ENCODE measurements around the gene SMIM23.

- TF ChIP-seq SUZ12 (IDR thresholded peaks at IDR 0.05) (no peak), SP1 (IDR thresholded peaks at IDR 0.05) (no peak), FOXK2 (IDR thresholded peaks at IDR 0.05) (no peak), BHLHE40 (IDR thresholded peaks at IDR 0.05; ENCODE audit: borderline replicate concordance) (no peak), NFRKB (IDR thresholded peaks at IDR 0.05) (no peak), FOXA1 (IDR thresholded peaks at IDR 0.05) (no peak), ELF4 (IDR thresholded peaks at IDR 0.05) (no peak), ARNT (IDR thresholded peaks at IDR 0.05) (no peak), ZNF384 (IDR thresholded peaks at IDR 0.05) (no peak)
- TF ChIP-seq, protein P1, sequence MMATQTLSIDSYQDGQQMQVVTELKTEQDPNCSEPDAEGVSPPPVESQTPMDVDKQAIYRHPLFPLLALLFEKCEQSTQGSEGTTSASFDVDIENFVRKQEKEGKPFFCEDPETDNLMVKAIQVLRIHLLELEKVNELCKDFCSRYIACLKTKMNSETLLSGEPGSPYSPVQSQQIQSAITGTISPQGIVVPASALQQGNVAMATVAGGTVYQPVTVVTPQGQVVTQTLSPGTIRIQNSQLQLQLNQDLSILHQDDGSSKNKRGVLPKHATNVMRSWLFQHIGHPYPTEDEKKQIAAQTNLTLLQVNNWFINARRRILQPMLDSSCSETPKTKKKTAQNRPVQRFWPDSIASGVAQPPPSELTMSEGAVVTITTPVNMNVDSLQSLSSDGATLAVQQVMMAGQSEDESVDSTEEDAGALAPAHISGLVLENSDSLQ (IDR thresholded peaks at IDR 0.05): no peak
These were observed 25.8 kb upstream of the SMIM23 start for GRCh38 chr5:171759777-171760176.

Measured in HEK293T (cell line).